Osteoblast (primary cell): ENCODE results near the gene PLEKHH2. TPM values are rescaled to one million over a fixed set of nuclear protein-coding genes. Genes with fewer than 3 reads are reported as not detected.
A peak's percentile ranks its signal among the peaks of the same experiment; 100 is the strongest.
"Not testable (repeated sequence)": the region's sequence is repeated elsewhere in the genome, so short reads cannot be mapped to it uniquely, and the experiment has no call there.

Experiments used
- DNase-seq: peaks from one replicate; pipeline ENCODE4 v3.0.0; 2011; ENCODE audit warnings: low spot score, mixed read lengths; ENCODE audit not compliant: insufficient read length; ENCODE audit errors: missing footprints
- H2AFZ ChIP-seq: 2 replicates; pipeline ENCODE4 v1.6.0; 2011; ENCODE audit warnings: mild to moderate bottlenecking, low read length
- H3K27ac ChIP-seq: 2 replicates; pipeline ENCODE4 v1.5.1; 2011; ENCODE audit warnings: mild to moderate bottlenecking, low read depth, low read length, moderate library complexity
- H3K27me3 ChIP-seq: 2 replicates; pipeline ENCODE4 v1.6.0; 2012; ENCODE audit warnings: mild to moderate bottlenecking, control low read depth, inconsistent platforms, low read length, moderate library complexity; ENCODE audit not compliant: insufficient read depth
- H3K36me3 ChIP-seq: 2 replicates; pipeline ENCODE4 v1.5.1; 2011; ENCODE audit warnings: mild to moderate bottlenecking, low read length, control low read depth, moderate library complexity; ENCODE audit not compliant: insufficient read depth
- H3K4me1 ChIP-seq: 2 replicates; pipeline ENCODE4 v1.5.1; 2011; ENCODE audit warnings: mild to moderate bottlenecking, low read length, control low read depth, moderate library complexity; ENCODE audit not compliant: insufficient read depth
- H3K4me2 ChIP-seq: 2 replicates; pipeline ENCODE4 v1.6.0; 2011; ENCODE audit warnings: mild to moderate bottlenecking, low read length; ENCODE audit not compliant: insufficient read depth
- H3K4me3 ChIP-seq: fragments of 200-600 bp; sonication (generic); 3 replicates; pipeline ENCODE4 v1.5.1; 2012; ENCODE audit warnings: mild to moderate bottlenecking, low read length, inconsistent platforms; ENCODE audit not compliant: insufficient read depth
- H3K79me2 ChIP-seq: 2 replicates; pipeline ENCODE4 v1.6.0; 2012; ENCODE audit warnings: mild to moderate bottlenecking, low read length, control low read depth, inconsistent platforms; ENCODE audit not compliant: insufficient read depth
- H3K9me3 ChIP-seq: 2 replicates; pipeline ENCODE4 v1.5.1; 2011; ENCODE audit warnings: low read depth, low read length, control low read depth
- H4K20me1 ChIP-seq: 2 replicates; pipeline ENCODE4 v1.6.0; 2012; ENCODE audit warnings: mild to moderate bottlenecking, low read length, control low read depth; ENCODE audit not compliant: insufficient read depth
- total RNA-seq: library from RNA; depleted of rRNA; stranded (reverse); fragments of >200 nt; gene quantifications from 2 replicates; pipeline ENCODE4 v1.2.3, GENCODE V29; 2012
- TF ChIP-seq, protein P1 (sequence below): IDR thresholded peaks from 2 replicates; pipeline ENCODE4 v1.5.1; 2011; ENCODE audit warnings: mild to moderate bottlenecking, low read depth, low read length, moderate library complexity; ENCODE audit errors: extremely low read depth

PLEKHH2 gene
- total RNA-seq, 1 donor, result 18.8 TPM

DNA sequence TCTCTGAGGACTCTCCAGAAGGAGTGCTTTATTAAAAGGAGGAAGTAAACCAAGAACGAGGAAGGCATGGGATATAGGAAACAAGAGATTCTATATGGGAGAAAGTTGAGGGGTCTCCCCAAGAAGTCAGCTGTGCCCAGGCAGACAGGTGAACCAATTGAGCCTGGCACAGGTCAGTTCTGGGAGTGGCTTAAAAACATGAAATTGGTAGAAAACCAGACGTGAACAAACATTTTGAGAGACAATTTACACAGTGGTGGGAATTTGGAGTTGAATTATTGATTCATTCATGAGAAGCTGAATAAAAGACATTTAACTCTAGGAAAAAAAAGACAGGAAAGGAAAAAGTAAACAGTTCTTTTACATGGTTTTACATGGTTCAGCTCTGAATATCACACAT is 16.4 kb downstream of the PLEKHH2 start:
- DNase-seq, result no peak
- no peaks in the 10 kb centered on the region for H3K9me3 ChIP-seq
- no peaks in the 10 kb centered on the region for H3K79me2 ChIP-seq
- no peak overlapping the region for H3K4me3 ChIP-seq
- no peaks in the 10 kb centered on the region for H4K20me1 ChIP-seq
- no peak overlapping the region for H3K27ac ChIP-seq
- H2AFZ ChIP-seq, result no peak overlapping the region
- peaks cover 4% of the 10 kb centered on the region for H3K4me1 ChIP-seq
- TF ChIP-seq, protein P1, sequence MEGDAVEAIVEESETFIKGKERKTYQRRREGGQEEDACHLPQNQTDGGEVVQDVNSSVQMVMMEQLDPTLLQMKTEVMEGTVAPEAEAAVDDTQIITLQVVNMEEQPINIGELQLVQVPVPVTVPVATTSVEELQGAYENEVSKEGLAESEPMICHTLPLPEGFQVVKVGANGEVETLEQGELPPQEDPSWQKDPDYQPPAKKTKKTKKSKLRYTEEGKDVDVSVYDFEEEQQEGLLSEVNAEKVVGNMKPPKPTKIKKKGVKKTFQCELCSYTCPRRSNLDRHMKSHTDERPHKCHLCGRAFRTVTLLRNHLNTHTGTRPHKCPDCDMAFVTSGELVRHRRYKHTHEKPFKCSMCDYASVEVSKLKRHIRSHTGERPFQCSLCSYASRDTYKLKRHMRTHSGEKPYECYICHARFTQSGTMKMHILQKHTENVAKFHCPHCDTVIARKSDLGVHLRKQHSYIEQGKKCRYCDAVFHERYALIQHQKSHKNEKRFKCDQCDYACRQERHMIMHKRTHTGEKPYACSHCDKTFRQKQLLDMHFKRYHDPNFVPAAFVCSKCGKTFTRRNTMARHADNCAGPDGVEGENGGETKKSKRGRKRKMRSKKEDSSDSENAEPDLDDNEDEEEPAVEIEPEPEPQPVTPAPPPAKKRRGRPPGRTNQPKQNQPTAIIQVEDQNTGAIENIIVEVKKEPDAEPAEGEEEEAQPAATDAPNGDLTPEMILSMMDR, result no peak
- no peaks in the 10 kb centered on the region for H3K27me3 ChIP-seq
- H3K36me3 ChIP-seq, result no peaks in the 10 kb centered on the region
- H3K4me2 ChIP-seq, result no peak overlapping the region

DNA sequence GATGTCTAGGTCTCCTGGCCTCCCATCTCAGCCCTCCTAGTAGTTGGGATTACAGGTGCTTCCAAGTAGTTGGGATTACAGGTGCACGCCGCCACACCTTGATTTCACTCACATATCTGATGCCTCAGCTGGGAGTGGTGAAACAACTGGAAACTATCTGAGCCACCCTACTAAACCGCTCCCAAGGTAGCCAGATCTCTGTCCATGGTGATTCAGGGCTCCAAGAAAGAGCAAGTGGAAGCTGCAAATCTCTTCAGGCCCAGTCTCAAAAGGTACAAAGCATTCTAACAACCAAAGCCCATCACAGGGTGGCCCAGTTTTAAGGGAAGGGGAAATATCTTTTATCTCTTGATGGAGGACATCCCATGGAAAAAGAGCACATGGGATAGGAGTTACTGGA is 20.2 kb downstream of the PLEKHH2 start:
- Histone ChIP-seq H2AFZ (no peak overlapping the region), H3K27me3 (no peaks in the 10 kb centered on the region), H3K4me3 (no peak overlapping the region), H3K27ac (no peak overlapping the region), H3K79me2 (no peaks in the 10 kb centered on the region), H3K9me3 (no peaks in the 10 kb centered on the region), H3K36me3 (no peaks in the 10 kb centered on the region), H3K4me1 (no peaks in the 10 kb centered on the region), H3K4me2 (no peak overlapping the region), H4K20me1 (no peaks in the 10 kb centered on the region)
- TF ChIP-seq, protein P1, result no peak
- DNase-seq, result no peak

DNA sequence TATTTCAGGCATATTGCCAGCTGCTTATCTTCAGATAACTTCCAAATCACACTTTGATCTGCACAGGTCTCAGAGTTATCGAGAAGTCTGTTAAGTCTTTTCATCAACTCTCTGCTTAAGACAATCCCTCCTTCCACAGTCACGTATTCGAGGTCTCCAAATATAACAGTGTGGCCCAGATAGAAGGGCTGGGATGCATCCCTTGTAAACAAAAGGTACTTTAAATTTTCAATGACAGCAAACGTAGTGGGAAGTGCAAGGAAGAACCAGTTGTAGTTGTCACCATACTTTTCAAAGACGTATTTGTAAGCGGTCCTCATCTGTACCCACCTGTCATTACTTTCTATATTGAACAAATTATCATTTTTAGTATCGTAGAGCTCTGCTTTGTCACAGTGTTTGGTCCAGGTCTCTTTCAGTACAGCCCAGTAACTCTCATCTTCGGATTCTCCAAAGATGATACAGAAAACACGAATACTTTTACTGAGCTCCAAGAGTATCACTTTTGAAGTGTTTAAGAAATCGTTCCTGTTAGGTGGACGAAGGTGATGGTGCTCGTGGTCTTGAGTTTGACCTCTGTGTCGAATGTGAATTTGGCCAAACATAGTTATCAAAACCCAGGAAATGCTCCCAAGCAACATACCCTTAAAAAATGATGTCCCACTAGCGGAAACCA is 38.7 kb downstream of the PLEKHH2 start:
- Histone ChIP-seq H3K79me2 (no peaks in the 10 kb centered on the region), H3K27me3 (no peaks in the 10 kb centered on the region), H3K9me3 (no peaks in the 10 kb centered on the region), H3K4me1 (peaks cover 4% of the 10 kb centered on the region), H2AFZ (peak overlapping the region; percentile 93), H3K4me2 (peak overlapping the region; percentile 89), H3K36me3 (no peaks in the 10 kb centered on the region), H4K20me1 (no peaks in the 10 kb centered on the region), H3K4me3 (peak overlapping the region; percentile 85), H3K27ac (peak overlapping the region; percentile 71)
- DNase-seq, result no peak
- TF ChIP-seq, protein P1, result no peak

DNA sequence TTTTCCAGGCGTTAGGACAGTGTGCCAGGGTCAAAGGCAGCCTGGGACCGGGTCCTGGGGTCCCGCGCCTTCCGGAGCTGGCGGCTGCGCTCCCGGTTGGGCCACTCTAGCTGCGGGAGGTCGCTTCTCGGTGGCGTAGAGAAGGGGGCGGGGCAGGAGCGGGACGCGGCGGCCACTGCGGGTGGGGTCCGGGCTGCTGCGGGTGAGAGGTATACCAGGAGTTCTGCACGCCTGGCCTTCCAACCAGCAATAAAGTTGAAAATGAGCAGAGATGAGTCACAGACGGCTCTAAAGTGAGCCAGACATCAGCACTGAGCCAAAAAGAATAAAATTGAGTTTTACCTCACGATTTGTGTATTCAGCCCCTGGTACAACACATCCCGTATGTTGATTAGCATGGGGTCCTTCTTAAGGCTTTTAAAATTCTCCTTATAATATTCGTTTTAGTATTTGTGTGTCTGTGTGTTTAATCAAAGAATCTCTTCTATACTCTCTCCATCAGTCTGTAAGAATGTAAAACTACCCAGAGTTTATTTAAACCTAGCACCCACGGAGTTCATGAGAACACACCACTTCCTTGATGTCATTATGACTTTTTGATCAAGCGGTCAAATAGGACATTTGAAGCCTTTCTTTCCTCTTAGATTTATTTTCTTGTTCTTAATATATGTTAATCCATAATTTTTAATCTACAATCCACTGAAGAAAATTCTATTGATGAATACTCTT is 39.4 kb downstream of the PLEKHH2 start, which contains the start of gene C1GALT1C1L:
Gene C1GALT1C1L, minus strand, starts transcription at position 108 of the 729 bp plus-strand sequence. Its CDS starts 107 bp downstream, at position 1.
- H3K27me3 ChIP-seq, result no peaks in the 10 kb centered on the region
- peak within 1 kb of the TSS; percentile 85 for H3K4me3 ChIP-seq
- H3K27ac ChIP-seq, result peak within 1 kb of the TSS; percentile 71
- TF ChIP-seq, protein P1, result no peak
- no peaks in the 10 kb centered on the region for H3K9me3 ChIP-seq
- no peaks in the 10 kb centered on the region for H3K79me2 ChIP-seq
- H2AFZ ChIP-seq, result peak within 1 kb of the TSS; percentile 93
- peaks cover 3% of the 10 kb centered on the region for H3K36me3 ChIP-seq
- peaks cover 4% of the 10 kb centered on the region for H3K4me1 ChIP-seq
- no peaks in the 10 kb centered on the region for H4K20me1 ChIP-seq
- peak; percentile 92 for DNase-seq
- H3K4me2 ChIP-seq, result peak within 1 kb of the TSS; percentile 89

DNA sequence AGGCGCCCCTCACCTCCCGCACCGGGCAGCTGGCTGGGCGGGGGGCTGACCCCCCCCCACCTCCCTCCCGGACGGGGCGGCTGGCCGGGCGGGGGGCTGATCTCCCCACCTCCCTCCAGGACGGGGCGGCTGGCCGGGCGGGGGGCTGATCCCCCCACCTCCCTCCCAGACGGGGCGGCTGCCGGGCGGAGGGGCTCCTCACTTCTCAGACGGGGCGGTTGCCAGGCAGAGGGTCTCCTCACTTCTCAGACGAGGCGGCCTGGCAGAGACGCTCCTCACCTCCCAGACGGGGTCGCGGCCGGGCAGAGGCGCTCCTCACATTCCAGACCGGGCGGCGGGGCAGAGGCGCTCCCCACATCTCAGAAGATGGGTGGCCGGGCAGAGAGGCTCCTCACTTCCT is 40.7 kb downstream of the PLEKHH2 start:
- H3K36me3 ChIP-seq, H4K20me1 ChIP-seq, H3K4me2 ChIP-seq, H3K4me3 ChIP-seq, DNase-seq, H3K4me1 ChIP-seq, H3K79me2 ChIP-seq, H3K9me3 ChIP-seq, H3K27me3 ChIP-seq, H2AFZ ChIP-seq, H3K27ac ChIP-seq: not testable (repeated sequence)
